GM18873 (cell line): ENCODE measurements around the gene AKT3.
A peak's percentile ranks its signal among the peaks of the same experiment; 100 is the strongest.
"Not testable (repeated sequence)": the region's sequence is repeated elsewhere in the genome, so short reads cannot be mapped to it uniquely, and the experiment has no call there.

Source experiments
- ATAC-seq: cut with Tn5 transposase; IDR thresholded peaks from one replicate; pipeline ENCODE4 v1.9.1; 2021; ENCODE audit warnings: mild to moderate bottlenecking, moderate library complexity, moderate number of reproducible peaks; ENCODE audit not compliant: unreplicated experiment, low FRiP score

Gene AKT3

DNA sequence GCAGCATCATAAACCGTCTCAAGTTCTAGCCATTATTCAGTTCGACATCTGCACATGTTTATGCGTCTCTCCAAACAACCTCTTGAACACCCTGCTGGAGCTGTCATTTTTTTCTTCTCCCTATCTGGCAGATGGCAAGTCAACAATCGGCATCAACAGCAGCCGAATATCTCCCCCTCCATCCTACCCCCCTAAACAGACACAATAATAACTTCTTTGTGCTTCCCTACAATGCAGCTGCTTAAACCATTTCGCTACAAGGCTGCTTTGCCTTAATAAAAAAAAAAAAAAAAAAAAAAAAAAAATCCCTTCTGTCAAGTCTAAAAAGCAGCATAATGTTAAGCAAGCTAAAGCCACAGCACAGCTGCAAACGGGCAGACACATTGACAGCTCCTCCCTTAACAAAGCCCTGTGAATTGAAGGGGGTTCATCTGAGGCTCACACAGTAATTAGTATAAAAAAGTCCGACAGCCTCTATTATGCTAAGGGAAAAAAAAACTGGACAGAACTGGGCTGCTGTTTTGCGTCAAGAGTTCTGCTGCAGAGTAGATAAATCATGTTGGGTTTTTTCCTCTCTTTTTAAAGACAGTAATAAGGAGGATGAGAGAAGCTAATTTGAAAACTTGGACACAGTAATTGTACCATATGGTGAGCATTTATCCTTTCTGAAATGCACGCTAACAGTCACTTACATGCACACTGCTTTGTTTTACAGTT lies 136.4 kb downstream of the AKT3 start:
- no peak for ATAC-seq

DNA sequence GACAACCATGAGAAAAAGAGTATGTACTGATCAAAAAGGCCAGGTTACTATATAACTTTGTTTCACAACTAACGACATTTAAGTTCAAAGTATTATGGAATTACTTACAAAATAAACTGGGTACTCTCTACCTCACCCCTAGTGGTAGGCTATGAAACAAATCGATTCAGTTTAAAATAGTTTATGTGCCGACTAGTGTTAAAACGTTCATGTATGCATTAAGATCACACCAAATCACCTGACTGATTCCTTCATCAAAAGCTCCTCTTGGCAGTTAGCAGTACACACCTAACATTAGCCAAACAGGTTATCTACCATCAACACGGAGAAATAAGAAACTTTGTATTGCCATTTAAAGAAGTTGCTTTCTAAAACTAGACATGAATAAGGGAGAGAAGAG lies 137.1 kb downstream of the AKT3 start:
- ATAC-seq = no peak

DNA sequence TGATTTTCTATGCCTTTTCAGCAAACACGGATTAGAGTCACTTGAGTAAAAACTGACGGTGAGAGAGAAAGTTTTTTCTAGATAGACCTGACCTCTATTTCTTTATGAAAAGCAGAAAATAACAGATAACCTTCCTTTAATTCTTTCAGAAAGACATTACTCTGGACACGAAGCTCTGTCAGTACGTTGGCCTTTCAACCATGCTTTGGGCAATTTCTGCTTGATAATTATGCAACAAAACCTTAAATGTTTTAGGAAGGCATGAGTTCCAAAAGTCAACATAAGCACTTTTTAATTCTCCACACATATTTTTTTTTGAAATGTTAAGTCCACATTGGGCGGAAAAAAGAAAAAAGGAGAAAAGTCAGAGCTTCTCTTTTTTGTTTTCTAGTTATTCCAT lies 137.8 kb downstream of the AKT3 start:
- ATAC-seq = no peak

DNA sequence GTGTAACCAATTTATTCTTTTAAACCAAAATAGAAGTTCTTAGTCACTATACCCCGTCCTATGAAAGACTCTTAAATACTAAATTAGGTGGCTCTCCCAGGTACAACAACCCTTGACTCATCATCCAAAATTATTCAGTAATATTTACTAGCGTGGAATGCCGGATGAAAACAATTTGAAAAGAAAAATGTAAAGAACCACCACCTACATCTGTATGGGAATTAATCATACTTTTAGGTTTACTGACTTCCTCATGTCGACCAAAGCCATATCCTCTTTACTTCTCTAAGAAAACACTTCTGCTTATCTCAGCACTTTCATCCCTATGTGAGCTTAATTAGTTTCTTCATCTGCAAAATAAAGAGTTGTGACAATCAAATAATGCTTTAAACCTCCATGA lies 139.6 kb downstream of the AKT3 start:
- no peak for ATAC-seq

DNA sequence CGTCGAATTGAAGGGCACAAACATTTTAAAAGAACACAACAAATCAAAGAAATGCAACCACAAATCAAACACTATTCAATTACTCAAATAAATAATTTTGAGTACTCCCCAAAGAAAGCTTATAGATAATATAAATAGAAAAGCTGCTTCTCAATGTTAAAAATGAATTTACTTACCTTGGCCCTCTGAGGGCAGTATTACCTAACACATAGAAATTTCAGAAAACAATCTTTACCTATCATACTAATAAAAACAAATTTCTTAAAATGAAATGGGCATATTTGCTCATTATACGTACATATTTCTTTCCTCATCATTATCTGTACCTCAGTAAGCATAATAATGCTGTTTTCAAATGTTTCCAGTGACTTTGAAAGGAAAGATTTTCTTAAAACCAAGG lies 141.8 kb downstream of the AKT3 start:
- ATAC-seq = no peak

DNA sequence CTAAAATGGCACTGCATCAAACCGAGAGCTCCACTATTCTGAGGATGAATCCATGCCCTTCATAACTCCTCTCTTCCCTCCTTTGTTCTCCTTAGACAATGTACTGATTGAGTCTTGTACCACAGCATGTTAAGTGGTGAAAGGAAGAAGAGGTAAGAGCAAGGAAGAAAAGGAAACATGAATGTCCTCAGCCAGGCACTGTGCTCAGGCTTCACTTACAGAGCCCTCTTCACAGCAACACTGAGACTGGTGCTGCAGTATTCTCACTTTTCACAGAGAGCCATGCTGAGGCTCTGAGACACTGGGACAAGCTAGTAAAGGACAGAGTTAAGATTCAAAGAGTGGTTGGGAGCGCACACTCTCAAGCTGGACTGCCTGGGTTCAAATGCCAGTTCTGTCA lies 143.5 kb downstream of the AKT3 start:
- ATAC-seq = no peak

DNA sequence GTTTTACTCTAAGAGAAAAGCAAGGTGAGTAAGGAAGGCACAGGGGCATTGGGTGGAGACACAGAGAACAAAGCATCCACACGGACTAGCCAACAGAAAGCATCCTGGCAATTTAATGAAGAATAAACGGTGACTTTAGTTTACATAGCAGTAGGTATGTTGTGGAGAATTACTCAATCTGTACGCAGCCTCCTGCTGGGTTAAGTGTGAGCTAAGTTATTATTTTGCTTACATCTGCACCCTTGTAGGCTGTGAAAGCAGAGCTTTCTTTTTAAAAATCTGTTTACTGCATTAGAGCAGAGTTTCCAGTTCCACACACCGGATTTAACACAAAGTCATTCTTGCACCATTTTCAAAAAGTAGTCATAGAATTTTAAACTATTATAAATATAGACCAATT lies 144.5 kb downstream of the AKT3 start:
- ATAC-seq = no peak

DNA sequence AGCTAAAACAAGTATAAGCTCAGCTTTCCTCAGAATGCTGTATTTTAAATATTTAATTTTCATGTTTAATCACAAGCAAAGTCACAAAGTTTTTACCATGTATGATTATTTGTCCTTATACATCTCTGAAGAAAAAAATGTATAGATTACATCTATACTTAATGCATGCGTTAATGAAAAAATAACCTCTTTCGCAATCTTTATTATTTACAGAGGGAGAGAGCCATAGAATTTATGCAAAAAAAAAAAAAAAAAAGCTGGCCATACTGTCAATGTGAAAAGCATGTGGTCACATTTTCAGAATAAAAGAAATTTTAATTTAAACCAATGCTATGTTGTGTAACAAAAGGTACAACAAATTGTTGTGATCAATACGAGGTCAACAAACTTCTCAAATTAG lies 148.2 kb downstream of the AKT3 start:
- ATAC-seq = no peak

DNA sequence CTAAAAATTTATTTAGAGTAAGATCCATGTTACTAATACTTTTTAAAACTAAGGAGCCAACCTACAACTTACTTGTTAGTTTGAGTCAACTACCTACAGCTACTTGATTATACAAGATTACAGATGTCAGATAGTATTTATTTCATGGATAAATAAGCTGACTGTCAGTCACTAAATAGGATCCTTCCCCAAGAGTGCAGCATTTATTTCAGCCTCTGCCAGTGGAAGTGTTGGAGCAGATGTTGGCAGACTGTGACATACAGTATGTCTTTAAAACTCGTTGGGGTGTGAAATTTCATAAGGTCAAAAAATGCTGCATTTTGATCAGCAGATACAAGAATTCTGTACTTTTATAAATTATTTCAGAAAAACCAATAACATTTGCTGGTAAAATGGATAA lies 156.2 kb downstream of the AKT3 start:
- ATAC-seq = no peak

DNA sequence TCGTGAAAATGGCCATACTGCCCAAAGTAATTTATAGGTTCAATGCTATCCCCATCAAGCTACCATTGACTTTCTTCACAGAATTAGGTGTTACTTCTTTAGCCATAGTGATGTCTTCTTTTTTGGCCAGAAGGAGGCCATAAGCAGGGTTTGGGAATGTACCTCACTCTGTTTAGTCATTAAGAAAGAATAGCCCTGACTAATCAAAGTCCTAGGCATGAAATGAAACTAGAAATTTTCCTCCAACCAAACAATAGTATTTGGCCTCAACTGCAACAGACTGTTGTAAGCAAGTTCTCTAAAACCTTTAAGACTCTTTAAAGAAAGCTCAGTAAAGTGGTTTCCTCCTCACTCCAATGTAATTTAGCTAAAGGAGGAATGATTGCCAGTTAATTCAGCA lies 163.9 kb downstream of the AKT3 start:
- ATAC-seq = no peak

DNA sequence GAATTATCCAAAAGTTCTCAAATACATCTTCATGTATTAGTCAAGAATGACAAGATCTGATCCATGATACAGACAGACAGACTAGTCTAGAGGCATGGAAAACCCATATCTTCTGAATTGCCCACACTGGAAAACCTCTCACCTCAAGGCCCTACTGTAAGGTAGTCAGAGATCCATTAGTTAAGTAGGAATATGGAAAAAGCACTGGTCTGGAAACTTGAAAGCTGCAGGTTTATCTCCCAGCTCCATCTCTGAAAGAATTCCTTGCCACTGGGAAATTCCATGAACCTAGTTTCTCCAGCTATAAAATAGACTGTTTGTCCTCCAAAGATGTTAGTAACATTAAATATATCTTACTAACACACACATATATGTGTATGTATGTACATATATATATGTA lies 169.2 kb downstream of the AKT3 start:
- ATAC-seq = no peak

DNA sequence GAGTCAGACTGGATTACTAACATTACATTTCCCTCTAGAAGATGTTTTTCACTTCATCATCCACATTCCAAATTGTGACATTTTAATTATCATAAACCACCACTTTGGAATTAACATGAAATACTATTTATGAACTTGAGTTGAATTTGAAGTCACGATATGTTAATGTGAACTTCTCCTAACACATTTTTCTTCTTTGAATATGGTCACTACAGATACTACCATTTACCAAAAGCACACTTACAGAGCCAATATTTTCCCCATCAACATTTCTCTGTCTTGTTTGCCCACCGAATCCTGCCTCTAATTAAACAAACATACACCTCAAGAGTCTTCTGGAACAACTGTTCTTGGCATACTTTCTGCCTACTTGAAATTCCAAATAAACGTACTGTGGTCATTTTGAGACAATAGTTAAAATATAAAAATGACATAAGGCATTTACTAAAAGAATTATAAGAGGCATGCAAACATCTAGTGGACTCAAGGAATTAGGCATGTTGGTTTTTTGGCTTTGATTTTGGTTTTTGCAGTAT lies 177.4 kb downstream of the AKT3 start:
- ATAC-seq = no peak

DNA sequence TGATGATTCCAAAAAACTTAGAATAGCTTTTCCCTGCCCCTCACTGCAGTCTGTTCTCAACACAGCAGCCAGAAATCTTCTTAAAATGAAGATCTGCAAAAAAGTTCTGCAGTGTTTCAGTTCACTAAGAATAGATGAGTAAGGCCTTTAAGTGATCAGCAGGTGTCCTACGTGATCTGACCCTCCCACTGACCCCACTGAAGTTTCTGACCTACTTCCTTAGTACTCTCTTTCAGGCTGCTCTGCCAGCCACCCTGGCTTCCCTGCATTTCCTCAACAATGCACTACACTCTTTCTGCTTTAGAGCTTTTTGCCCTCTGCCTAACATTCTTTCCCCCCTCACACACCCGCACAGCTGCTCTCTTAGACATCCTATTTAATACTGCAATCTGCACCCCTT lies 182.5 kb downstream of the AKT3 start:
- peak; percentile 58 for ATAC-seq

DNA sequence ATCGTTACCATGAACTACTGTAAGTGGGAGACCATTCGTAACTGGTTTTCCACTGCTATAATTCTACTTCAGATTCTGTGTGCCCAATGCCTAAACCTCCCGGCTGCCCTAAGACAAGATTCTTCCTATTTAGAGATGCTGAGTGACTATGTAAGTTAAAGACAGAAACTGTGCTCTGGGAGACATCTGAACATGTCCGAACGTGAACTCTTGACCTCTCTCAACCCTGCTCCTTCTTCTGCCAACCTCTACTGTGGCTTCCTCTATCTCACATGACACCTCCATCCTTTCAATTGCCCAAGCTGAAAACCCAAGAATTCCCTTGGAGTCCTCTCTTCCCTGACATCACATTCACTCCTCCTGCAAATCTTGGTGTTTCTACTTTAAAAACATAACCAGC lies 182.9 kb downstream of the AKT3 start:
- no peak for ATAC-seq

DNA sequence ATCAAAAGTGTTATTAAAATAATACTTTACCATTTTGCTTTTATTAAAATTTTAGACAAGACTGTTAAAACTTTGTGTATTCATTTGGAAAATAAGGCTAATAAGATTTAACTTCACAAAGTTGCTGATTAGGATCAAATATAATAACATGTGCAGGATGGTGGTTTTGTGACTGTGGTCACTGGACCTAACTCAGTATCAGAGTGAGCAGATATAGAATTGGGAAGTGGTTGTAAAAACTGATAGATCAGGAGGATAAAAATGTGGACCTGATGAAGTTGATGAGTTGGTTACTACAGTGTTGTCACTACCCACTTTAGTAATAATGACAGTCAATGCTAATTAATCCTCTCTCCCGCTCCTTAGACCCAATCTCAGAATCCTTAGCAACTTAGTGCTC lies 186.4 kb downstream of the AKT3 start:
- ATAC-seq = no peak

DNA sequence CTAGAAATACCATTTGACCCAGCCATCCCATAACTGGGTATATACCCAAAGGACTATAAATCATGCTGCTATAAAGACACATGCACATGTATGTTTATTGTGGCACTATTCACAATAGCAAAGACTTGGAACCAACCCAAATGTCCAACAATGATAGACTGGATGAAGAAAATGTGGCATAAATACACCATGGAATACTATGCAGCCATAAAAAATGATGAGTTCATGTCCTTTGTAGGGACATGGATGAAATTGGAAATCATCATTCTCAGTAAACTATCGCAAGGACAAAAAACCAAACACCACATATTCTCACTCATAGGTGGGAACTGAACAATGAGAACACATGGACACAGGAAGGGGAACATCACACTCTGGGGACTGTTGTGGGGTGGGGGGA lies 187.9 kb downstream of the AKT3 start:
- ATAC-seq = not testable (repeated sequence)

DNA sequence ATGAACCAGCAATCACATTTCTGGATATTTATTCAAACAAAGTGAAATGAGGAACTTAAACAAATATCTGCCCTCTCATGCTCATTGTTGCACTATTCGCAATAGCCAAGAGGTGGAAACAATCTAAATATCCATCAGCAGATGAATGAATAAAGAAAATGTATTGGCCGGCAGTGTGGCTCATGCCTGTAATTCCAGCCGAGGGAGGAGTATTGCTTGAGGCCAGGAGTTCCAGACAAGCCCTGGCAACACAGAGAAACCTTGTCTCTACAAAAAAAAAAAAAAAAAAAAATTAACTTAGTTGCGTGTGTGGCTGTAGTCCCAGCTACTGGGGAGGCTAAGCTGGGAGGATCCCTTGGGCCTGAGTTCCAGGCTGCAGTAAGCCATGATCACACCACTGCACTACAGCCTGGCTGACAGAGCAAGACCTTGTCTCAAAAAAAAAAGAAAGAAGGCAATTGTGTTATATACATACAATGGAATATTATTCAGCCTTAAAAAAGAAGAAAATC lies 191.4 kb downstream of the AKT3 start:
- ATAC-seq = no peak

DNA sequence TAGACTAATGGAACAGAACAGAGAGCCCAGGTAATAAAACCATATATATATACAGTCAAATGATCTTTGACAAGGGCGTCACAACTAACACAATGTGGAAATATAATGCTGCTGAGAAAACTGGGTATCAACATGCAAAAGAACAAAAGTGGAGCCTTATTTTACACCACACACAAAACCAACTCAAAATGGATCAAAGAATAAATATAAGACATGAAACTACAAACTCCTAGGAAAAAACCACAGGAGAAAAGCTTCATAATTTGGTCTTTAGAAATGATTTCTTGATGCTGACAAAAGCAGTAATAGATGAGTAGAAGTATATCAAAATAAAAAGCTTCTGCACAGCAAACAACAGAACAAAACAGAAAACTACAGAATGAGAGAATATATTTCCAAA lies 192.2 kb downstream of the AKT3 start:
- ATAC-seq = no peak

DNA sequence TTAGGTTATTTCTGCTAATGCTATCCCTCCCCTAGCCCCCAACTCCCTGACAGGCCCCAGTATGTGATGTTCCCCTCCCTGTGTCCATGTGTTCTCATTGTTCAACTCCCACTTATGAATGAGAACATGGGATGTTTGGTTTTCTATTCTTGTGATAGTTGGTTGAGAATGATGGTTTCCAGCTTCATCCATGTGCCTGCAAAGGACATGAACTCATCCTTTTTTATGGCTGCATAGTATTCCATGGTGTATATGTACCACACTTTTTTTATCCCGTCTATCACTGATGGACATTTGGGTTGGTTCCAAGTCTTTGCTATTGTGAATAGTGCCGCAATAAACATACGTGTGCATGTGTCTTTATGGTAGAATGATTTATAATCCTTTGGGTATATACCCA lies 200.5 kb downstream of the AKT3 start:
- not testable (repeated sequence) for ATAC-seq

DNA sequence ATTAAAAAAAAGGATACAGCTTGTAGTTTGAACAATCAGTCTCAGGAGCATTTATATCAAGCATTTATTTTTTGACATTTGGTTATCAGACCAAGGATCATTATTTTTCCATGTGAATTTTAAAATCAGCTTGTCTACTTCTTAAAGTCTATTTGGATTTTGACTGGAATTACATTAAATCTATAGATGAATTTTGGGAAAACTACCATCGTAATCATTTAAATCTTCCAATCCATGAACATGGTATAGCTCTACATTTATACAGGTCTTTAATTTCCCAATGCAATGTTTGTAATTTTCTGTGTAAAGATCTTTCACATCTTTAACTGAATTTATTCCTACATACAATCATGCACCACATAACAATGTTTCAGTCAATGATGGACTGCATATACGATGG lies 203.2 kb downstream of the AKT3 start:
- no peak for ATAC-seq

DNA sequence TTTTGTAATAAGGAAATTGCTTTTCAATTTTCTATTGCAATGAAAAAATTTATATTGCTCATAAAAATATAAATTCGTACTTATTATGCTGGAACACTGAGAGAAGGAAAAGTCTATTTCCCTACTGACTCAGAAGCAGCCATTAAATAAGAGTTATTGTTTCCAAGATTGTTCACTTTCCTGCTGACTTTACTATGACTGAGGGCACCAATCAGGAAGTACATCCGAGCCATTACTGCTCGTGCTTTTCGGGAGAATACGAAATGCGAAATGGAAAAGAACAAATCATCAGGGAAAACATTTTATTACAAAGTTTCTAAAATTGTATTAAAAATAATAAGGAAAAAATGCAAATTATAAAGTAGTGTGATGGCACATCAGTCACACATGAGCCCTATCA lies 204.8 kb downstream of the AKT3 start:
- ATAC-seq = no peak

DNA sequence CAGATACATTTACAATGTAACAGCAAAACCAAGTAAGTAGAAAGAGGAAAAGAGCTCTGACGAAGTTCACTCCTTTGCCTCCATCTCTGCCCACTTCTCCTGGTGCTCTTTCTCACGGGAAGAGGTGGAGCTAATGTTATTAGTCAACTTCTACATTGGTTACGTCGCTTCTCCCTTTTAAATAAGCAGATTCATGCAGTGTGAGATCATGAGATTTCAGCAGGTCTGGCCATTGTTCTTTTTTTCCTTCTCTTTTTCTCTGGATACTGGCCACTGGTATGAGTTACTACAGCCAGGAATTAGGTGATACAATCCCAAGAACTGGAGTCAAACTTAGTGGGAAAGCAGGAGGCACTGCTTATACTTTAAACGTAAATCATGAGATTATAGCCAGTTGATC lies 207.1 kb downstream of the AKT3 start:
- no peak for ATAC-seq
